Effector memory CD8-positive, alpha-beta T cell (primary cell): ENCODE measurements around the gene SMOC2.
"Not testable (repeated sequence)": the region's sequence is repeated elsewhere in the genome, so short reads cannot be mapped to it uniquely, and the experiment has no call there.

Source experiments
- ATAC-seq: fragments of 150-1000 bp; cut with Tn5 transposase; replicated peaks from 2 replicates; pipeline ENCODE4 v1.10.0; 2021; ENCODE audit warnings: mild to moderate bottlenecking, moderate library complexity
- DNase-seq, 3 experiments: peaks; one replicate each; pipeline ENCODE4 v3.0.0; 2021
- H3K27ac Mint-ChIP-seq, 2 donors: one replicate each; pipeline ENCODE4 v1.8.0; 2022; ENCODE audit warnings: mild to moderate bottlenecking in 2 of 2, mixed read lengths in 2 of 2, moderate library complexity in 2 of 2
- H3K27me3 Mint-ChIP-seq, 2 donors: one replicate each; pipeline ENCODE4 v1.8.0; 2022; ENCODE audit warnings: mixed read lengths in 2 of 2
- H3K36me3 Mint-ChIP-seq: one replicate; pipeline ENCODE4 v1.8.0; 2022; ENCODE audit warnings: mild to moderate bottlenecking, moderate library complexity, mixed read lengths; ENCODE audit not compliant: insufficient read depth
- H3K4me1 Mint-ChIP-seq, 2 donors: one replicate each; pipeline ENCODE4 v1.8.0; 2022; ENCODE audit warnings: low read depth in 2 of 2, mixed read lengths in 2 of 2
- H3K4me3 Mint-ChIP-seq, 2 donors: one replicate each; pipeline ENCODE4 v1.8.0; 2022; ENCODE audit warnings: mild to moderate bottlenecking in 2 of 2, mixed read lengths in 2 of 2, moderate library complexity in 2 of 2
- H3K9me3 Mint-ChIP-seq, 2 donors: one replicate each; pipeline ENCODE4 v1.8.0; 2022; ENCODE audit warnings: mixed read lengths in 2 of 2

The SMOC2 gene

GRCh38 chr6:168666170-168666569 is 225.2 kb downstream of the SMOC2 start:
- H3K27me3 Mint-ChIP-seq = peaks cover 31 to 36% of the 10 kb centered on the region in 2 donors
- H3K36me3 Mint-ChIP-seq = no peaks in the 10 kb centered on the region
- H3K9me3 Mint-ChIP-seq = peaks cover 2 to 7% of the 10 kb centered on the region in 2 donors
- ATAC-seq (no peak), DNase-seq (no peak)
- H3K4me3 Mint-ChIP-seq = no peak overlapping the region
- H3K4me1 Mint-ChIP-seq = no peaks in the 10 kb centered on the region
- H3K27ac Mint-ChIP-seq = no peak overlapping the region

- peaks cover 30 to 33% of the 10 kb centered on the region in 2 donors for H3K27me3 Mint-ChIP-seq
- DNase-seq (no peak), ATAC-seq (no peak)
- H3K27ac Mint-ChIP-seq = no peak overlapping the region
- H3K4me1 Mint-ChIP-seq = no peaks in the 10 kb centered on the region
- peaks cover 2 to 5% of the 10 kb centered on the region in 2 donors for H3K9me3 Mint-ChIP-seq
- no peaks in the 10 kb centered on the region for H3K36me3 Mint-ChIP-seq
- H3K4me3 Mint-ChIP-seq = no peak overlapping the region
Measured at GRCh38 chr6:168666699-168667427, 225.9 kb downstream of the SMOC2 start.

GRCh38 chr6:168667428-168667805 is 226.4 kb downstream of the SMOC2 start:
- Mint-ChIP-seq H3K27me3 (peaks cover 24 to 28% of the 10 kb centered on the region in 2 donors), H3K4me3 (no peak overlapping the region), H3K36me3 (no peaks in the 10 kb centered on the region), H3K27ac (no peak overlapping the region), H3K9me3 (no peaks in the 10 kb centered on the region), H3K4me1 (no peaks in the 10 kb centered on the region)
- ATAC-seq = no peak
- no peak for DNase-seq

GRCh38 chr6:168670401-168670985 is 229.5 kb downstream of the SMOC2 start:
- H3K4me3 Mint-ChIP-seq = no peak overlapping the region
- DNase-seq (no peak), ATAC-seq (no peak)
- H3K4me1 Mint-ChIP-seq = no peaks in the 10 kb centered on the region
- H3K27me3 Mint-ChIP-seq = peaks cover 21 to 28% of the 10 kb centered on the region in 2 donors
- H3K36me3 Mint-ChIP-seq = no peaks in the 10 kb centered on the region
- no peak overlapping the region for H3K27ac Mint-ChIP-seq
- no peaks in the 10 kb centered on the region for H3K9me3 Mint-ChIP-seq

- Mint-ChIP-seq H3K9me3 (no peaks in the 10 kb centered on the region), H3K4me3 (no peak overlapping the region), H3K36me3 (no peaks in the 10 kb centered on the region), H3K27me3 (peaks cover 28 to 34% of the 10 kb centered on the region in 2 donors), H3K4me1 (no peaks in the 10 kb centered on the region), H3K27ac (no peak overlapping the region)
- DNase-seq = no peak
- no peak for ATAC-seq
Measured at GRCh38 chr6:168671028-168671862, 230.3 kb downstream of the SMOC2 start.

GRCh38 chr6:168671863-168672546 is 231.0 kb downstream of the SMOC2 start:
- DNase-seq = no peak
- H3K27ac Mint-ChIP-seq = no peak overlapping the region
- H3K36me3 Mint-ChIP-seq = no peaks in the 10 kb centered on the region
- H3K4me3 Mint-ChIP-seq = no peak overlapping the region
- H3K4me1 Mint-ChIP-seq = no peaks in the 10 kb centered on the region
- no peak for ATAC-seq
- H3K27me3 Mint-ChIP-seq = peaks cover 27 to 34% of the 10 kb centered on the region in 2 donors
- no peaks in the 10 kb centered on the region for H3K9me3 Mint-ChIP-seq

GRCh38 chr6:168674595-168674994 is 233.6 kb downstream of the SMOC2 start:
- peaks cover 29 to 42% of the 10 kb centered on the region in 2 donors for H3K27me3 Mint-ChIP-seq
- no peak overlapping the region for H3K4me3 Mint-ChIP-seq
- no peaks in the 10 kb centered on the region for H3K9me3 Mint-ChIP-seq
- peak overlapping the region in 1 of 2 donors; percentile 16 for H3K27ac Mint-ChIP-seq
- no peaks in the 10 kb centered on the region for H3K4me1 Mint-ChIP-seq
- DNase-seq (no peak), ATAC-seq (no peak)
- no peaks in the 10 kb centered on the region for H3K36me3 Mint-ChIP-seq

- H3K36me3 Mint-ChIP-seq = no peaks in the 10 kb centered on the region
- no peaks in the 10 kb centered on the region for H3K9me3 Mint-ChIP-seq
- H3K4me1 Mint-ChIP-seq = no peaks in the 10 kb centered on the region
- DNase-seq = no peak
- no peak overlapping the region for H3K27ac Mint-ChIP-seq
- ATAC-seq = no peak
- H3K4me3 Mint-ChIP-seq = no peak overlapping the region
- H3K27me3 Mint-ChIP-seq = peaks cover 29 to 42% of the 10 kb centered on the region in 2 donors
Measured at GRCh38 chr6:168675375-168675774, 234.4 kb downstream of the SMOC2 start.

GRCh38 chr6:168675933-168676551 is 235.1 kb downstream of the SMOC2 start:
- DNase-seq = no peak
- Mint-ChIP-seq H3K4me1 (no peaks in the 10 kb centered on the region), H3K36me3 (no peaks in the 10 kb centered on the region), H3K9me3 (no peaks in the 10 kb centered on the region), H3K27ac (no peak overlapping the region), H3K4me3 (no peak overlapping the region), H3K27me3 (peaks cover 29 to 42% of the 10 kb centered on the region in 2 donors)
- ATAC-seq = no peak

GRCh38 chr6:168676552-168677322 is 235.8 kb downstream of the SMOC2 start:
- ATAC-seq (no peak), DNase-seq (no peak)
- H3K27me3 Mint-ChIP-seq = peaks cover 29 to 46% of the 10 kb centered on the region in 2 donors
- H3K4me1 Mint-ChIP-seq = no peaks in the 10 kb centered on the region
- H3K36me3 Mint-ChIP-seq = no peaks in the 10 kb centered on the region
- no peak overlapping the region for H3K27ac Mint-ChIP-seq
- no peaks in the 10 kb centered on the region for H3K9me3 Mint-ChIP-seq
- no peak overlapping the region for H3K4me3 Mint-ChIP-seq

- not testable (repeated sequence) for DNase-seq, H3K27ac Mint-ChIP-seq, H3K36me3 Mint-ChIP-seq, H3K9me3 Mint-ChIP-seq, H3K4me3 Mint-ChIP-seq, ATAC-seq, H3K4me1 Mint-ChIP-seq
- peaks cover 29 to 48% of the 10 kb centered on the region in 2 donors for H3K27me3 Mint-ChIP-seq
Measured at GRCh38 chr6:168677323-168677781, 236.4 kb downstream of the SMOC2 start.

GRCh38 chr6:168678077-168678476 is 237.1 kb downstream of the SMOC2 start:
- H3K36me3 Mint-ChIP-seq = no peaks in the 10 kb centered on the region
- no peaks in the 10 kb centered on the region for H3K4me1 Mint-ChIP-seq
- no peak overlapping the region for H3K27ac Mint-ChIP-seq
- DNase-seq = no peak
- no peak overlapping the region for H3K4me3 Mint-ChIP-seq
- no peaks in the 10 kb centered on the region for H3K9me3 Mint-ChIP-seq
- ATAC-seq = no peak
- peaks cover 36 to 51% of the 10 kb centered on the region in 2 donors for H3K27me3 Mint-ChIP-seq
